Panc1 (cell line): ENCODE measurements around the gene IPO11.

Source experiments
- CTCF ChIP-seq: fragments of 450-650 bp; IDR thresholded peaks from 2 replicates; pipeline ENCODE4 v1.5.1; 2017; ENCODE audit warnings: mild to moderate bottlenecking
- POLR2AphosphoS5 ChIP-seq: IDR thresholded peaks from 2 replicates; pipeline ENCODE4 v1.6.1; 2012; ENCODE audit warnings: mild to moderate bottlenecking, low read depth, low read length, moderate library complexity
- REST ChIP-seq, 2 experiments: IDR thresholded peaks; 2 replicates each; pipeline ENCODE4 v1.6.1; 2011 to 2012; ENCODE audit warnings: low read depth in 2 of 2, control low read depth in 1 of 2, low read length in 1 of 2, mild to moderate bottlenecking in 1 of 2, moderate library complexity in 1 of 2; ENCODE audit not compliant: insufficient read depth in 1 of 2
- SIN3A ChIP-seq: IDR thresholded peaks from 2 replicates; pipeline ENCODE4 v1.6.1; 2012; ENCODE audit warnings: low read depth, mild to moderate bottlenecking, low read length, moderate library complexity, borderline replicate concordance; ENCODE audit not compliant: insufficient read depth
- TCF7L2 ChIP-seq: IDR thresholded peaks from 2 replicates; pipeline ENCODE4 v1.6.1; 2011; ENCODE audit warnings: mild to moderate bottlenecking, low read depth, low read length, inconsistent platforms

- TF ChIP-seq CTCF (no peak), POLR2AphosphoS5 (no peak), SIN3A (no peak), TCF7L2 (no peak), REST (IDR thresholded peaks at IDR 0.05; ENCODE audit: insufficient read depth in 1 of 2, low read depth in 2 of 2, low read length in 1 of 2) (no peak)
Measured at GRCh38 chr5:62450259-62450658, 37.7 kb downstream of the IPO11 start.
